VCaP (cell line): Measurements from ENCODE around the gene NUAK1.

Source experiments
- H3K27ac ChIP-seq: fragments of 450-650 bp; 2 replicates; pipeline ENCODE4 v1.5.1; 2017
- TF ChIP-seq, protein P1 (sequence below): fragments of 450-650 bp; conservative IDR thresholded peaks from 2 replicates; pipeline ENCODE4 v1.5.1; 2017; ENCODE audit warnings: mild to moderate bottlenecking, moderate library complexity

The NUAK1 gene

DNA sequence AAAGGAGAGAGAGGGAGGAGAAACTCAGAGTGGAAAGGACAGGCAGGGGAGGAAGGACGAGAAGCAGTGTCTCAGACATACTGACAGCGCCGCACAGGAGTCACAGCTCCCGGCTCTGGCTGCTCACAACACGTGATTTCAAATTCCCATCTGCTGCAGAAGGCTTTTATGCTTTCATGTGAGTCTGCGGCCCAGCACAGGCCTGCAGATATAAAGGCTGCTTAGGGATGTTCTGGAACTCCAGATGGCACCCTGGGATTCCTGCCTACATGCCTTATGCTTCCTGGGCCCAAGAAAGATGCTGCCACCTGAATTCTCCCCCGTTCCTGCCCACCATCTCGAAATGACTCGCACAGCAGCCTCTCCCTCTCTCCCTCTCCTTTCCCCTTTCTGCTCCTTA lies 89.6 kb downstream of the NUAK1 start:
- TF ChIP-seq, protein P1, sequence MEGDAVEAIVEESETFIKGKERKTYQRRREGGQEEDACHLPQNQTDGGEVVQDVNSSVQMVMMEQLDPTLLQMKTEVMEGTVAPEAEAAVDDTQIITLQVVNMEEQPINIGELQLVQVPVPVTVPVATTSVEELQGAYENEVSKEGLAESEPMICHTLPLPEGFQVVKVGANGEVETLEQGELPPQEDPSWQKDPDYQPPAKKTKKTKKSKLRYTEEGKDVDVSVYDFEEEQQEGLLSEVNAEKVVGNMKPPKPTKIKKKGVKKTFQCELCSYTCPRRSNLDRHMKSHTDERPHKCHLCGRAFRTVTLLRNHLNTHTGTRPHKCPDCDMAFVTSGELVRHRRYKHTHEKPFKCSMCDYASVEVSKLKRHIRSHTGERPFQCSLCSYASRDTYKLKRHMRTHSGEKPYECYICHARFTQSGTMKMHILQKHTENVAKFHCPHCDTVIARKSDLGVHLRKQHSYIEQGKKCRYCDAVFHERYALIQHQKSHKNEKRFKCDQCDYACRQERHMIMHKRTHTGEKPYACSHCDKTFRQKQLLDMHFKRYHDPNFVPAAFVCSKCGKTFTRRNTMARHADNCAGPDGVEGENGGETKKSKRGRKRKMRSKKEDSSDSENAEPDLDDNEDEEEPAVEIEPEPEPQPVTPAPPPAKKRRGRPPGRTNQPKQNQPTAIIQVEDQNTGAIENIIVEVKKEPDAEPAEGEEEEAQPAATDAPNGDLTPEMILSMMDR, result no peak
- no peak overlapping the region for H3K27ac ChIP-seq

GRCh38 chr12:106048676-106049075 lies 90.1 kb downstream of the NUAK1 start:
- TF ChIP-seq, protein P1, result no peak

GRCh38 chr12:106048016-106048415 lies 90.7 kb downstream of the NUAK1 start:
- TF ChIP-seq, protein P1, result no peak
- H3K27ac ChIP-seq, result no peak overlapping the region

More at GRCh38 chr12:106048676-106049075, 90.1 kb downstream of the NUAK1 start:
- H3K27ac ChIP-seq, result no peak overlapping the region

DNA sequence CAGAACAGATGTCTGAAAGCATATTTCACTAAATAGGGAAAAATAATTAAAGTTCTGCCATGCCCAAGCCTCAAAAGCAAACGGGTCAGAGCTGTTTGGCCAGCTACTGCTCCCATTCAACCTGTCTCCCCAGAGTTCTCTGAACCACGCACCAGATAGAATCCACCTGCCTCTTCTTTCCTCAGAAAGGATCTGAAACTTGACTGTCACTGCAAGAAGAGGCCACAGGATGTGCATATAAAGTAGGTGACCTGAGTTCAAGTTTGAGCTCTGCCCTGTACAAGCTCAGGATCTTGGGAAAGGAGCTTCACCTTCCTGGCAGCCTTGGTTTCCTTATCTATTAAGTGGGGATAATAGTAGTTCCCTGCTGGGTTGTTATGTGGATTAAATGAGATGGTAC lies 91.8 kb downstream of the NUAK1 start:
- H3K27ac ChIP-seq, result no peak overlapping the region
- TF ChIP-seq, protein P1, result no peak

GRCh38 chr12:106046301-106046846 lies 92.4 kb downstream of the NUAK1 start:
- no peak overlapping the region for H3K27ac ChIP-seq
- TF ChIP-seq, protein P1, result no peak

DNA sequence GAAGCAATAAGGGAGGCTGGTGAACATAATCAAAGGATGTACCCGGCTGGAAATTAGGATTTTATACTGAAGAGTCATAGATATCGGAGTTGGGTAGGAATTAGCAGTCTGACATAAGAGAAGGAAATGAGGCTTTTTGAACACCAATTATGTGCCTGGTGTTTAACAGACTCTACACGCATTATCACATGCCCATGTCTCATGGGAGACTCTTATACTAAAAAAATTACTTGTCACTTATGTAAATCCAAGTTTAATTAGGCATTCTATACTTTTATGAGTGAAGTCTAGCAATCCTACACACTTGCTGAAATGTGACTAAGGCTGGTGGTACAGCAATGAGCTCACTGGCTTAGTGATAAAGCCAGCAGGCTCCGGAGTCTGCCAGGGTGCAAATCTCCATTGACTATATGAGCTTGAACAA lies 93.5 kb downstream of the NUAK1 start:
- TF ChIP-seq, protein P1, result no peak
- H3K27ac ChIP-seq, result no peak overlapping the region

GRCh38 chr12:106044773-106045172 lies 94.0 kb downstream of the NUAK1 start:
- TF ChIP-seq, protein P1, result no peak
- no peak overlapping the region for H3K27ac ChIP-seq

DNA sequence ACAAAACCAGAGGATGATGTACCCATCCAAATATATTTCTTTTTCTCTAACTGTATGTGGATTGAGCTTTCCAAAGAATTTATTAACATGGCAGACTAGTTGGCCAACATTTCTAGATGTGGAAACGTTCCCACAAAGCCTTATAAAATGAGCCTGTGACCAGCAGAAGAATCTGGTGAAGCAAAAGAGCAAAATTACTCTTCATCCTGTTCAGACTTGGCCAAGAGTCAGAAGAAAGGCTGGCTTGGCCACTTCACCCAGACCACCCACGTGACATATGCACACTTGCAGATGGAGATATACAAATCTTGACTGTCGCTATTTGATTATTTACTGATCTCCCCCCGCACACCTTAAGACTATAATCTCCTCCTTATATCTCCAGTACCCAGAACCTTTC lies 96.7 kb downstream of the NUAK1 start:
- no peak overlapping the region for H3K27ac ChIP-seq

More for the DNA sequence above, 96.7 kb downstream of the NUAK1 start:
- TF ChIP-seq, protein P1, result no peak
